ENCODE results near the gene FAM47E. TPM values are rescaled to one million over a fixed set of nuclear protein-coding genes. Genes with fewer than 3 reads are reported as not detected.
A peak's percentile ranks its signal among the peaks of the same experiment; 100 is the strongest.

Gene FAM47E
- total RNA-seq, 1 donor from 2014 or later, result 3.8 TPM

DNA sequence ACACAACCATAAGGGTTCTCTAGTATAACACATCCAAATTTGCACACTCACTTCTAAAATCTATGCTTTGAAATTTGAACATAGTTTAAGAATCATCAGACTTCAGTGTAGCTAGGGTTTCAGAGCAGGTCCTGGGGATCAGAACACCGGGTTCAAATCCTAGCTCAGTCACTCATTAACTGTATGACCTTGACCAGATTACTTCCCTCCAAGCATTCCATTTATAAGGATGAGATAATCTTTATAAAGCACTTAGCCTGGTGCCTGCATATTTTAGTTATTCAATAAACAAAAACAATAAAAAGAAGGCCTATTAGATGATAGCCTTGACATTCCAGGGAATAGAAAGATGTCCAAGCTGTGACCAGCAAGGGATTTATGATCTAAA lies 50.2 kb downstream of the FAM47E start:
- Mint-ChIP-seq H3K9me3 (no peaks in the 10 kb centered on the region), H3K36me3 (peaks cover 4% of the 10 kb centered on the region), H3K27ac (peak overlapping the region; percentile 79), H3K4me1 (ENCODE audit: unreplicated experiment) (peaks cover 9% of the 10 kb centered on the region), H3K4me3 (no peak overlapping the region), H3K27me3 (peaks cover 4% of the 10 kb centered on the region)
- TF ChIP-seq, protein P1, sequence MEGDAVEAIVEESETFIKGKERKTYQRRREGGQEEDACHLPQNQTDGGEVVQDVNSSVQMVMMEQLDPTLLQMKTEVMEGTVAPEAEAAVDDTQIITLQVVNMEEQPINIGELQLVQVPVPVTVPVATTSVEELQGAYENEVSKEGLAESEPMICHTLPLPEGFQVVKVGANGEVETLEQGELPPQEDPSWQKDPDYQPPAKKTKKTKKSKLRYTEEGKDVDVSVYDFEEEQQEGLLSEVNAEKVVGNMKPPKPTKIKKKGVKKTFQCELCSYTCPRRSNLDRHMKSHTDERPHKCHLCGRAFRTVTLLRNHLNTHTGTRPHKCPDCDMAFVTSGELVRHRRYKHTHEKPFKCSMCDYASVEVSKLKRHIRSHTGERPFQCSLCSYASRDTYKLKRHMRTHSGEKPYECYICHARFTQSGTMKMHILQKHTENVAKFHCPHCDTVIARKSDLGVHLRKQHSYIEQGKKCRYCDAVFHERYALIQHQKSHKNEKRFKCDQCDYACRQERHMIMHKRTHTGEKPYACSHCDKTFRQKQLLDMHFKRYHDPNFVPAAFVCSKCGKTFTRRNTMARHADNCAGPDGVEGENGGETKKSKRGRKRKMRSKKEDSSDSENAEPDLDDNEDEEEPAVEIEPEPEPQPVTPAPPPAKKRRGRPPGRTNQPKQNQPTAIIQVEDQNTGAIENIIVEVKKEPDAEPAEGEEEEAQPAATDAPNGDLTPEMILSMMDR (conservative IDR thresholded peaks at IDR 0.05), result no peak
- no peak for DNase-seq (ENCODE audit: extremely low spot score, unreplicated experiment)

DNA sequence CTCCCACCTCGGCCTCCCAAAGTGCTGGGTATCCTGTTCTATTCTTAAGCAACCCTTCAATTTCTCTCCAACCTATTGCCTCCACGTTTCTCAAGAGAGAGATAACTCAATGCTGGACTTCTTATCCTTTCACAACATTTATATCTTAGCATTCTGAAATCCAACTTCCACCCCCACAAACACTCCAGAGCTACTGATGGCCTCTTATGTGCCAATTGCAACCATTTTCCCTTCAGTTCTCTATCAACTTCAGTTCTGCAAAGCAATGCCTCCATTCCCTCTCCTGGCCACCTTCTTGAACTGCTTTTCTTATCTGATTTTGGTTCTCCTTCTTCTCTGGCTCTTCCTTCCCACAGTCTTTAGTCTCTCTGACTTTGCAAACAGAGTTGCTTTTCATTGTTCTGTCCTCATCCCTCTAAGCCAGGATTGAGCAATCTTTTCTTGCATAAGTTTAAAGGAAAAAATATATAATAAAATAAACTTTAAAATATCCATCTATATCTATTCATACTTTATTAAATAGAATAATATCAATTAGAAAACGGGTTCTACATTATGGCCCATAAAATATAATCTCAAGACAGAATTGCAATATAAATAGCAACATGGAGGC lies 51.4 kb downstream of the FAM47E start:
- H3K4me3 Mint-ChIP-seq, result no peak overlapping the region
- H3K9me3 Mint-ChIP-seq, result no peaks in the 10 kb centered on the region
- peaks cover 4% of the 10 kb centered on the region for H3K36me3 Mint-ChIP-seq
- peaks cover 9% of the 10 kb centered on the region for H3K4me1 Mint-ChIP-seq (ENCODE audit: unreplicated experiment)
- no peak for DNase-seq (ENCODE audit: extremely low spot score, unreplicated experiment)
- TF ChIP-seq, protein P1 (conservative IDR thresholded peaks at IDR 0.05), result no peak
- H3K27ac Mint-ChIP-seq, result no peak overlapping the region
- H3K27me3 Mint-ChIP-seq, result peaks cover 4% of the 10 kb centered on the region

DNA sequence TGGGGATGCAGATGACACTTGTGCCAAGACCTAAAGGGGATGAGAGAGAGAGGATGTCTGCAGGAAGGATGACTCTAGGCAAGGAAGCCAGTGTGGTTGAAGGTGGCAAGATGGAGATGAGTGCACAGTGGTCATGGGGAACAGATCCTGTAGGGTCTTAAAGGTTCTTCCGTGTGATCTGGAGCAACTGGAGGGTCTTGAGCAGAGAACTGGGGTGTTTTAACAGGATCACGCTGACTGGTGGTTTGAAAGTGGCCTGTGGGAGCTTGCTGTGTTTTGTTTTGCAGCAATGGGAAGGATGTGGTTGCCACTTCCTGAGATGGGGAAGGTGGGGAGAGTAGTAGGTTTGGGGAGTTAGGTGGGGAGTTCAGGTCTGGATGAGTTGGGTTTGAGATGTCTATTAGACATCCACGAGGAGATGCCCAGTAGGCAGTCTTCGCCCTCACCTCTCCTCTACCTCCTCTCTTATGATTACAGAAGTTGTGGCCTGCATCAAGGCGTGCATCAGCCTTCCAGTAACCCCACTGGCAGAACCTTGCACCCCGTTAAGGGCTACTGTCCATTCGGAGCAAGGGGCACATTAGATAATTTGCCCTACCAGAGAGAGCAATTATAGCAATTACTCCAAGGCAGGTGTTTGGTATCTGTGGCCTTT lies 53.6 kb downstream of the FAM47E start:
- peaks cover 14% of the 10 kb centered on the region for H3K4me1 Mint-ChIP-seq (ENCODE audit: unreplicated experiment)
- H3K27ac Mint-ChIP-seq, result peak overlapping the region; percentile 39
- H3K4me3 Mint-ChIP-seq, result peak overlapping the region; percentile 92
- peaks cover 6% of the 10 kb centered on the region for H3K36me3 Mint-ChIP-seq
- peaks cover 4% of the 10 kb centered on the region for H3K27me3 Mint-ChIP-seq
- TF ChIP-seq, protein P1 (conservative IDR thresholded peaks at IDR 0.05), result no peak
- DNase-seq (ENCODE audit: extremely low spot score, unreplicated experiment), result no peak
- no peaks in the 10 kb centered on the region for H3K9me3 Mint-ChIP-seq

DNA sequence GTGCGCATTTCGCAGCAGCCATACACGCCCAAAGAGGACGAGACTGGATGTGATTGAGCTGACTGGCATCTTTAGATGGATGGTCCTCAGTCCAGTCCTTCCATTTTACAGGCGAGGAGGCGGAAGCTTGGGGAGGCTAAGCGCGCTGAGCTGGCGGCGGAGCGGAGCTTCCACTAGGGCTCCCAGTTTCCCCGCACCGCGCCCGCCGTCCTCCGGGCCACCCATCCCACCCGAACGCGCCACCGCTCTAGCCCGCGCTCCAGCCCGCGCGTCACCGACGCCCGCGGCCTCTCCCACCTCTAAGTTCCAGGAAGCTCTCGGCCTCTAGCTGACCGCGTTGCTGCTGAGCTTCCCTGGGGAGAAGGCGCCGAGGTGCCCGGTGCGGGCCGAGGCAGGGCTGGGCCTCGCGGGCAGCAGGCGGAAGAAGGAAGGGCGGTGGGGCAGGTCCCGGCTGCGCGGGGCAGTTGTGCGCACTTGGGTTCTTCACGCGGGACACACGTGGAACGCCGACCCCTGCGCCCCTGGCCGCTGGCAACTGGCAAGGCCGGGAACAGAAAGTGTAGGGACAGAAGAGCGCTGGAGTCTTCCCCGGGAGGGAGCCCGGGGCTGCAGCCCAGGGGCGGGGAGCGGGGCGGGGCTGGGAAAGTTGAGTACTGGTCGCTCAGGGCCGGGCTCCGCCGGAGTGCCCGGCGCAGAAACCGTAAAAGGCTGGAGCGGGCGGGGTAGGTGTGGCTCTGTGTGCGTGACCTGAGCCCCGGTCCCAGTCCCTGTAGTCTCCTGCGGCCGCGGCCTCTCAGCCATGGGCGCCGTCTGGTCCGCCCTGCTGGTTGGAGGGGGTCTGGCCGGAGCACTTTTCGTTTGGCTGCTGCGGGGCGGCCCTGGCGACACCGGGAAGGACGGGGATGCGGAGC lies 54.7 kb downstream of the FAM47E start, which contains the start of gene STBD1:
Gene STBD1 (plus strand): TSS at position 763 of the 911 bp plus-strand sequence. CDS start 37 bp downstream, at position 800.
- H3K36me3 Mint-ChIP-seq, result peaks cover 6% of the 10 kb centered on the region
- H3K27ac Mint-ChIP-seq, result peak within 1 kb of the TSS; percentile 73
- peak; percentile 80 for DNase-seq (ENCODE audit: extremely low spot score, unreplicated experiment)
- TF ChIP-seq, protein P1 (conservative IDR thresholded peaks at IDR 0.05), result peak; percentile 24
- H3K4me3 Mint-ChIP-seq, result peak within 1 kb of the TSS; percentile 92
- H3K4me1 Mint-ChIP-seq (ENCODE audit: unreplicated experiment), result peaks cover 8% of the 10 kb centered on the region
- no peaks in the 10 kb centered on the region for H3K9me3 Mint-ChIP-seq
- peaks cover 4% of the 10 kb centered on the region for H3K27me3 Mint-ChIP-seq

DNA sequence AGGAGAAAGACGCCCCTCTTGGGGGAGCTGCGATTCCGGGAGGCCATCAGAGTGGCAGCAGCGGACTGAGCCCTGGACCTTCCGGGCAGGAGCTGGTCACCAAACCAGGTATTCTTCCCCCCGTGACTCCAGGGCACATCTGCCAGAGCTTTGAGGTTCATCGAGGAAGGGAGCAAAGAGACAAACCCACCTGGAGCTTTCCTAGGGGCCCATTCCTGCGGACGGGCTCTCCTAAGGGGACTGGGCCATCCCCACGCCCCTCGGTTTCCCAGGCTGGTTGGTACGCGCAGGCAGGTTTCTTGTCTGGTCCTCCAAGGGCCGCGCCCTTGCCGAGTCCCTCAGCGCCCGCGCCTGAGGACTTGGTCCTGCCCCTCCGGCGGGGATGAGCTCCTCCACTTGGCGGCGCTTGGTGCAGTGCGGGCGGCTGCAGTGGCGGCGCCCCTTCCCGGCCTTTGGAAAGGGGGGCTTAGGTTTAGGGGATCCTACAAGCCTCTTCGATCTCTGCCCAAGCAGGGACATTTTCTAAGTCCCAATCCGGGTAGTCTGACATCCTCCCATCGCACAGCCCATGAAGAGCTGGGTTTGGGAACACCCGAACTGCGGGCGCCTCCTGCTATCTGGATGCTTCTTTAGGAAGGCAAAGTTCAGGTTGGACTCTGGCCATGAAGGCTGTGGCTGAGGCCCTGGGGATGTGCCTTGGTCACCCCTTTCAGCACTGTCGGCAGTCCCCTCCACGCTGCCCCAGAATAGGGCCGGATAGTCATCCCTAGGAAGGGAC lies 55.5 kb downstream of the FAM47E start:
- peak overlapping the region; percentile 92 for H3K4me3 Mint-ChIP-seq
- no peaks in the 10 kb centered on the region for H3K9me3 Mint-ChIP-seq
- H3K36me3 Mint-ChIP-seq, result peaks cover 6% of the 10 kb centered on the region
- H3K27ac Mint-ChIP-seq, result peak overlapping the region; percentile 73
- TF ChIP-seq, protein P1 (conservative IDR thresholded peaks at IDR 0.05), result peak; percentile 41
- peaks cover 5% of the 10 kb centered on the region for H3K4me1 Mint-ChIP-seq (ENCODE audit: unreplicated experiment)
- no peak for DNase-seq (ENCODE audit: extremely low spot score, unreplicated experiment)
- H3K27me3 Mint-ChIP-seq, result peaks cover 4% of the 10 kb centered on the region
